CD4-positive, alpha-beta T cell treated with Interleukin-10 for 1 hour (primary cell): ENCODE measurements around the gene PTTG1IP.
"Not testable (repeated sequence)": the region's sequence is repeated elsewhere in the genome, so short reads cannot be mapped to it uniquely, and the experiment has no call there.

ENCODE experiments used
- DNase-seq: peaks from one replicate; pipeline ENCODE4 v3.0.0-alpha.2; 2020

The PTTG1IP gene

GRCh38 chr21:44838951-44839350, 34.5 kb downstream of the PTTG1IP start:
- DNase-seq, result no peak

GRCh38 chr21:44838039-44838895, 35.2 kb downstream of the PTTG1IP start:
- DNase-seq, result no peak

- DNase-seq, result no peak
Observed at GRCh38 chr21:44837537-44837936, 36.0 kb downstream of the PTTG1IP start.

GRCh38 chr21:44836666-44837471, 36.6 kb downstream of the PTTG1IP start:
- no peak for DNase-seq

GRCh38 chr21:44836349-44836665, 37.2 kb downstream of the PTTG1IP start:
- DNase-seq, result no peak

GRCh38 chr21:44835647-44835973, 37.9 kb downstream of the PTTG1IP start:
- DNase-seq, result no peak

- no peak for DNase-seq
Observed at GRCh38 chr21:44834951-44835646, 38.4 kb downstream of the PTTG1IP start.

- DNase-seq, result no peak
Observed at GRCh38 chr21:44834231-44834950, 39.1 kb downstream of the PTTG1IP start.

- no peak for DNase-seq
Observed at GRCh38 chr21:44833663-44834062, 39.8 kb downstream of the PTTG1IP start.

GRCh38 chr21:44832516-44833255, 40.8 kb downstream of the PTTG1IP start:
- DNase-seq, result not testable (repeated sequence)

GRCh38 chr21:44831227-44831860, 42.1 kb downstream of the PTTG1IP start:
- DNase-seq, result no peak

GRCh38 chr21:44829507-44830092, 43.9 kb downstream of the PTTG1IP start:
- DNase-seq, result no peak

GRCh38 chr21:44828362-44829056, 45.0 kb downstream of the PTTG1IP start:
- no peak for DNase-seq

GRCh38 chr21:44823179-44823660, 50.3 kb downstream of the PTTG1IP start:
- no peak for DNase-seq

- DNase-seq, result no peak
Observed at GRCh38 chr21:44822484-44823178, 50.9 kb downstream of the PTTG1IP start.

GRCh38 chr21:44820851-44821250, 52.6 kb downstream of the PTTG1IP start:
- no peak for DNase-seq

GRCh38 chr21:44819283-44820243, 53.9 kb downstream of the PTTG1IP start:
- no peak for DNase-seq

- no peak for DNase-seq
Observed at GRCh38 chr21:44818640-44819011, 54.9 kb downstream of the PTTG1IP start.
